Smooth muscle cell (in vitro differentiated cells): ENCODE measurements around the gene LRRC8C. TPM values are rescaled to one million over a fixed set of nuclear protein-coding genes. Genes with fewer than 3 reads are reported as not detected.
A peak's percentile ranks its signal among the peaks of the same experiment; 100 is the strongest.

Experiments used
- DNase-seq: peaks from one replicate; lab custom pipeline; 2025; ENCODE audit not compliant: unreplicated experiment; lab: John Stamatoyannopoulos, UW
- H2AFZ ChIP-seq: fragments of 200-600 bp; sonication (generic); 2 replicates; pipeline ENCODE4 v1.6.0; 2016; ENCODE audit warnings: antibody characterized with exemption, low read depth, mild to moderate bottlenecking
- H3F3A ChIP-seq: fragments of 200-600 bp; sonication (generic); 2 replicates; pipeline ENCODE4 v1.6.0; 2017; ENCODE audit warnings: antibody characterized with exemption, low read depth
- H3K27ac ChIP-seq: fragments of 200-600 bp; sonication (generic); 2 replicates; pipeline ENCODE4 v1.5.1; 2016; ENCODE audit warnings: low read depth, mild to moderate bottlenecking
- H3K27me3 ChIP-seq: fragments of 200-600 bp; sonication (generic); 2 replicates; pipeline ENCODE4 v1.6.1; 2016; ENCODE audit warnings: low read depth, mild to moderate bottlenecking
- H3K36me3 ChIP-seq: fragments of 200-600 bp; sonication (generic); 2 replicates; pipeline ENCODE4 v1.5.1; 2016; ENCODE audit warnings: low read depth
- H3K4me1 ChIP-seq: fragments of 200-600 bp; sonication (generic); 2 replicates; pipeline ENCODE4 v1.5.1; 2016; ENCODE audit warnings: low read depth
- H3K4me2 ChIP-seq: fragments of 200-600 bp; sonication (generic); 2 replicates; pipeline ENCODE4 v1.6.0; 2016; ENCODE audit warnings: mild to moderate bottlenecking
- H3K4me3 ChIP-seq: fragments of 200-600 bp; sonication (generic); 2 replicates; pipeline ENCODE4 v1.5.1; 2016; ENCODE audit warnings: mild to moderate bottlenecking
- H3K79me2 ChIP-seq: fragments of 200-600 bp; sonication (generic); 2 replicates; pipeline ENCODE4 v1.6.0; 2016; ENCODE audit warnings: low read depth, mild to moderate bottlenecking
- H3K9ac ChIP-seq: fragments of 200-600 bp; sonication (generic); 2 replicates; pipeline ENCODE4 v1.6.0; 2016; ENCODE audit warnings: low read depth
- H3K9me3 ChIP-seq: fragments of 200-600 bp; sonication (generic); replicated peaks from 2 replicates; pipeline ENCODE4 v1.5.1; 2016; ENCODE audit warnings: low read depth
- H4K20me1 ChIP-seq: fragments of 200-600 bp; sonication (generic); 2 replicates; pipeline ENCODE4 v1.6.0; 2016; ENCODE audit warnings: low read depth
- CTCF ChIP-seq: fragments of 200-600 bp; sonication (generic); IDR thresholded peaks from 2 replicates; pipeline ENCODE4 v1.5.1; 2017; ENCODE audit warnings: borderline replicate concordance, mild to moderate bottlenecking, antibody characterized with exemption; ENCODE audit not compliant: insufficient read depth, poor library complexity, severe bottlenecking
- WGBS: methylation state at CpG from one replicate; pipeline ENCODE4 v1.1.7; 2016; ENCODE audit warnings: low lambda C conversion rate; 5-methylcytosine and 5-hydroxymethylcytosine counted together
- polyA plus RNA-seq: library from polyadenylated mRNA; unstranded; fragments of >200 nt; fragmentation: Nextera tagmentation; extraction: Ambion mirVana; gene quantifications from 2 replicates; pipeline ENCODE4 v1.2.1, GENCODE V29; 2016
- total RNA-seq: library from RNA; depleted of rRNA; stranded (reverse); fragments of >200 nt; gene quantifications from 2 replicates; pipeline ENCODE4 v1.2.3, GENCODE V29; 2014

Gene LRRC8C
- total and polyA plus RNA-seq, 2 experiments from 2014 or later: 2.2 to 7.2 TPM

GRCh38 chr1:89615676-89616598 is 17.0 kb upstream of the LRRC8C start:
- no peaks in the 10 kb centered on the region for H3F3A ChIP-seq
- no peaks in the 10 kb centered on the region for H3K4me1 ChIP-seq
- no peaks in the 10 kb centered on the region for H3K9me3 ChIP-seq
- H2AFZ ChIP-seq: no peak overlapping the region
- no peak overlapping the region for H3K4me2 ChIP-seq
- H3K9ac ChIP-seq: no peak overlapping the region
- no peaks in the 10 kb centered on the region for H4K20me1 ChIP-seq
- no peak overlapping the region for H3K4me3 ChIP-seq
- H3K36me3 ChIP-seq: no peaks in the 10 kb centered on the region
- H3K27me3 ChIP-seq: no peaks in the 10 kb centered on the region
- TF ChIP-seq CTCF: peak; percentile 32
- WGBS: 76% methylated on average over 3 of the region's 3 CpGs
- no peak overlapping the region for H3K27ac ChIP-seq
- no peaks in the 10 kb centered on the region for H3K79me2 ChIP-seq
- no peak for DNase-seq

- no peaks in the 10 kb centered on the region for H3K9me3 ChIP-seq
- no peaks in the 10 kb centered on the region for H4K20me1 ChIP-seq
- H3K4me1 ChIP-seq: no peaks in the 10 kb centered on the region
- no peaks in the 10 kb centered on the region for H3K36me3 ChIP-seq
- no peak overlapping the region for H3K9ac ChIP-seq
- no peak overlapping the region for H3K4me2 ChIP-seq
- no peaks in the 10 kb centered on the region for H3K27me3 ChIP-seq
- H3K4me3 ChIP-seq: no peak overlapping the region
- DNase-seq: no peak
- H3F3A ChIP-seq: no peaks in the 10 kb centered on the region
- TF ChIP-seq CTCF: no peak
- 95% methylated on average over 2 of the region's 2 CpGs for WGBS
- no peak overlapping the region for H2AFZ ChIP-seq
- H3K79me2 ChIP-seq: no peaks in the 10 kb centered on the region
- no peak overlapping the region for H3K27ac ChIP-seq
These were observed 15.9 kb upstream of the LRRC8C start for GRCh38 chr1:89616844-89617627.

GRCh38 chr1:89620664-89621063 is 12.3 kb upstream of the LRRC8C start:
- H3K27ac ChIP-seq: no peak overlapping the region
- no peak overlapping the region for H3K4me2 ChIP-seq
- H3K27me3 ChIP-seq: no peaks in the 10 kb centered on the region
- 95% methylated on average over 3 of the region's 3 CpGs for WGBS
- H3K9me3 ChIP-seq: no peaks in the 10 kb centered on the region
- H3K36me3 ChIP-seq: no peaks in the 10 kb centered on the region
- no peak overlapping the region for H3K4me3 ChIP-seq
- H4K20me1 ChIP-seq: no peaks in the 10 kb centered on the region
- H3F3A ChIP-seq: peaks cover 9% of the 10 kb centered on the region
- no peaks in the 10 kb centered on the region for H3K79me2 ChIP-seq
- no peak for TF ChIP-seq CTCF
- no peaks in the 10 kb centered on the region for H3K4me1 ChIP-seq
- no peak for DNase-seq
- H3K9ac ChIP-seq: no peak overlapping the region
- H2AFZ ChIP-seq: no peak overlapping the region
